Stimulated activated CD4-positive, alpha-beta T cell treated with anti-CD3 and anti-CD28 coated beads, Interleukin-4, amount 100 ng/mL, for 24 hours (primary cell): ENCODE measurements around the gene ABHD17C.
"Not testable (repeated sequence)": the region's sequence is repeated elsewhere in the genome, so short reads cannot be mapped to it uniquely, and the experiment has no call there.

Experiments
- DNase-seq: peaks from one replicate; pipeline ENCODE4 v3.0.0-alpha.2; 2020

Gene ABHD17C

DNA sequence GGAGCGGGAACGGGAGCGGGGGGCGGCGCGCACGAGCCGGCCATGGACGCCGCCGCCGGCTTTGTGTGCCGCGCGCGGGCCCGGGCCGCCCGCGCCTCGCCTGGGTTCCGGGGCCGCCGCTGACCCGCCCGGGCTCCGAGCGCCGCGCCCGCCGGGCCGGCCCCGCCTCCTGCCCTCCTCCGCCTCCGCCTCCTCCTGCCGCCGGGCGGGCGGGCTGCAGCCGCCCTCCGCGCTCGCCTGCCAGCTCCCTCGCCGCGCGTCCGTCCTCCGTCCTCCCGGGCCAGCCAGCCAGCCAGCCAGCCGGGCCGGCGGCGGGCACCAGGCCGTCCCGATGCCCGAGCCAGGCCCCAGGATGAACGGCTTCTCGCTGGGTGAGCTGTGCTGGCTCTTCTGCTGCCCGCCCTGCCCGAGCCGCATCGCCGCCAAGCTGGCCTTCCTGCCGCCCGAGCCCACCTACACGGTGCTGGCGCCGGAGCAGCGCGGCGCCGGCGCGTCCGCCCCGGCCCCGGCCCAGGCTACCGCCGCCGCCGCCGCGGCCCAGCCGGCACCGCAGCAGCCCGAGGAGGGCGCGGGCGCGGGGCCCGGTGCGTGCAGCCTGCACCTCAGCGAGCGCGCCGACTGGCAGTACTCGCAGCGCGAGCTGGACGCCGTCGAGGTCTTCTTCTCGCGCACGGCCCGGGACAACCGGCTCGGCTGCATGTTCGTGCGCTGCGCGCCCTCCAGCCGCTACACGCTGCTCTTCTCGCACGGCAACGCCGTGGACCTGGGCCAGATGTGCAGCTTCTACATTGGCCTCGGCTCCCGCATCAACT is at the start of gene ABHD17C:
Gene ABHD17C (plus strand): TSS at position 212 of the 812 bp plus-strand sequence. CDS start 120 bp downstream, at position 332.
- DNase-seq, result peak; percentile 35

DNA sequence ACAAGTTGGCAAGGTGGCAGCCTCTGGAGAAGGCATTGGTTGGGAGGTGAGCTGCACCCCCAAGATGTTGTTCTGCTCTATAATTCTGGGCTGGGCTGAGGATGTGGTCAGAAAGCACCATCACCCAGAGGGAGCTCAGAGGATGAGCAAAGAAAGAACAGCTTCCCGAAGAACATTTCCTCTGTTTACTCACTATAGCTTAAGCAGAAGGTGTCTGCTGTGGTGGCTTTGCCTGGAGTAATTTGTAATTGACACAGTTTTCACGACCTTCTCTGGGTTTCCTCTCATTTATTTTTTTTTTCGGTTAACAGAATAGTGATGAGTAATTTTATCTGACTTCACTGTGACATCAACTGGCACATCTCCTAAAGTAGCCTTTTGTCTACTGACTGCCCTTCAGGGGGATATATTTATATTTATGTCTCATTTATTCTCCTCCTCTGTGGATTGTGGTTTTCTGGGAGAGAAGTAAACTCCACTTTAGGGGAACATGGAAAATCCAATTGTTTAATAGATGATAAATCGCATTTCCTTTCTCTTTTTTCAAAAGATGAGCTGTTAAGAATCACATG is 49.5 kb upstream of the ABHD17C start:
- no peak for DNase-seq

DNA sequence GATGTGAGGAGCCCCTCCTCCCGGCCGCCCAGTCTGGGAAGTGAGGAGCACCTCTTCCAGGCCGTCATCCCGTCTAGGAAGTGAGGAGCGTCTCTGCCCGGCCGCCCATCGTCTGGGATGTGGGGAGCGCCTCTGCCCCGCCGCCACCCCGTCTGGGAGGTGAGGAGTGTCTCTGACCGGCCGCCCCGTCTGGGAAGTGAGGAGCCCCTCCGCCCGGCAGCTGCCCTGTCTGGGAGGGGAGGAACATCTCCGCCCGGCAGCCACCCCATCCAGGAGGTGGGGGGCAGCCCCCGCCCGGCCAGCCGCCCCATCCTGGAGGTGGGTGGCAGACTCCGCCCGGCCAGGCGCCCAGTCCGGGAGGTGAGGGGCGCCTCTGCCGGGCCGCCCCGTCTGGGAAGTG is 47.7 kb upstream of the ABHD17C start:
- not testable (repeated sequence) for DNase-seq

DNA sequence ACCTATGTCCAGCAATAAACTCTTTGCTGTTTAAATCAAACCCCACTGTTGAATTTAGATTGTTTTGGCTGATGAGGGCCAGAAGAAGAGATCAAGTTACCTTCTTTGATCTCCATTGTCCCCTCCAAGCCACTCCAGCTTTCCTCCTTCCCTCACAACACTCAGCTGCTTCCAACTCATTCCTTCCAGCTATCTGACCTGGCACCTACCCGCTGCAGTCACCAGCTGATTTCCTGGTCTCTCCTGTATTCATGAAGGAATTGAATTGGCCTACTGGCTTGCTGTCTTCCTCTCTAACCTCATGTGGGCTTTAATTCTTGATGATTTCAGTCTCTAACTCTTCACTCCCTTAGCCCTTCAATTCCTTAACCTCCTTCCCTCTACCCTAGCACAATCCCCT is 40.8 kb upstream of the ABHD17C start:
- no peak for DNase-seq

DNA sequence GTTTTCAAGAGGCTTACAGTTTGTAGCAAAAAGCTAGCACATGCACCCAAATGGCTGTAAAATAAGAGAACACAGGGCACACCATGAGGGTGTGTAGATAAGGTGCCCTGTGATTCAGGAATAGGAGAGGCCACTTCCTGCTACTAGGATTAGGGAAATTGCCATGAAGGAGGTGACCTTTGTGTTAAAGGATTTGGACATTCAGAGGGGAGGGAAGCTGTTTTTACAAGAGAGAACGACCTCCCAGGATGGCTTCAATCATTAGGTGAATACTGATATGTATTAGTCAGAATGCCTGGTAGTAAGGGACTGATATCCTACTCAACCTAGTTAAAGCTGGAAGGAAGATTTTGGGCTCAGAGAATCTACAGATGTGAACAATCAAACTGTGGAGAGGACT is 35.7 kb upstream of the ABHD17C start:
- no peak for DNase-seq

DNA sequence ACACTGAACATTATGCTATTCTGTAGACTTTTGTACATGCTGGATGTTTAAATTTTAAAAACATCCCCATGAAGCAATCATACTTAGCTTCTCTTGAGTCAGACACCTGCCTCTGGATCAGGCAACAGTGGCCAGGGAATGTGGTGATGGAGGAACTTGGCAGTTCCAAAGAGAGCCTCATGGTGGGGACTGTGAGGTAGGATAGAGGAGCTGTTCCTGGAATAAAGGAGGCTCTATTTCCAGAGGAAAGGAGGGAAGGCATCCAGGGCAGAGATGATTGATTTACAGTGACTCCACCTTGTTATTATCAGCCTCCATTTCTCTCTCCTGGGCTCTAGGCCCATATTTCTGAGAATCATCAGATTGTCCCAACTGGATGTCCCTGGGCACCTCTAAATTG is 35.0 kb upstream of the ABHD17C start:
- no peak for DNase-seq

DNA sequence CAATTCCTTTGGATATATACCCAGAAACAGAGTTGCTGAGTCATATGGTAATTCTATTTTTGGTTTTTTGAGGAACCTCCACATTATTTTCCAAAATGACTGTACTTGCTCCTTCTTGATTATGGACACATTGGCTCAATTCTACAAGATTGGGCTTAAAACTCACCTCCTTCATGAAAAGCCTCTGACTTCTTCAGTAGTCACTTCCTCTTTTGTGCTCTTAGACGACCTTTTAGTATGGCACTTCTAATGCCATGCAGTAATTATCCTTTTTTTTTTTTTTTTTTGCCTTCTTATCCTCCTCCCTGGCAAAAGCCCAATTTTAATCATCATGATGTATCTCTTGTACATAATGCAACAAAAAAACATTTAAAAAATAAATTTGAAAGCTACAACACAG is 33.0 kb upstream of the ABHD17C start:
- no peak for DNase-seq

DNA sequence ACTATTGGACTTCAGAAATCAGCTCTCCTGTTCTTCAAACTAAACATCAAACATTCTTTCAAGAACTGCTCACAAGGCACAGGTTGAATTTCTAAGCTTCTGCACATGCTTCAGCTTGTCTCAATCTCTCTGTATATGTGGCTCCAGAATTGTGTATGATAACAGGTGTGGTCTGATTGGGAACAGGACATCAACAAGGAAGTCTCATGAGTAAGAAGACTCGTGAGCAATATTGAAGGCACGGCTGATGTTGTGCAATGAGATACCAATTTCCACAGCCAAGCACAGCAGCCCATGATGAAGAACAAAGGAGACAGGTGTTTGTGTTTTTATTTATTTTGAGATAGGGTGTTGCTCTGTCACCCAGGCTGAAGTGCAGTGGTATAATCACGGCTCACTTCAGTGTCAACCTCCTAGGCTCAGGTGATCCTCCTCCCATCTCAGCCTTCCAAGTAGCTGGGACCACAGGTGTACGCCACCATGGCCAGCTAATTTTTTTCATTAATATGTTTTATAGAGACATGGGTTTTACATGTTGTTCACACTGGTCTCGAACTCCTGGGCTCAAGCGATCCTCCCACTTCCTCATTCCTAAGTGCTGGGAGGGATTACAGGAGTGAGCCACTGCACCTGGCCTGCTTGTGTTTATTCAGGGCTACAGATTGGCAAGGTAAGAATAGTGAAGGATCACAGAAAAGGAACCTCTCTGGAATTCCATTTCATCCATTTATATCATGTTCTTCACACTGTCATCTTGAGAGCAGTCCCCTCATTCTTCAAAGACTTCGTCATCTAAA is 32.2 kb upstream of the ABHD17C start:
- no peak for DNase-seq

DNA sequence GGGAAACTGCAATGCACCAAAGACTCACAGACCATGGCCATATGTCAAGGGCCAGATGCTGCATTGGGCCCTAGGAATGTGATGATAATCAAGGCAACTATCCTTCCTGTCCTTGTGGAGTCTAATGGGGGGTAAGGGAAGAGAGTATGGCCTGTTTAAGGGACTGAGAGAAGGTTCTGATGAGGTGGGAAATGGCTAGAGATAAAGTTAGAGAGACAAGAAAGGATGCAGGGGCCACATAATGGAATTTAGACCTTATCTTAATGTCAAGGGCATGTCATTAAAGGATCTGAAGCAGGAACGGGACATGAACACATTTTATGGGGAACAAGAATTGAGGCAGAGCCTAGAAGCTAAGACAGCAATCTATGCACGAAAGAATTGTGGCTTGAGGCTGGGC is 30.0 kb upstream of the ABHD17C start:
- DNase-seq, result no peak

DNA sequence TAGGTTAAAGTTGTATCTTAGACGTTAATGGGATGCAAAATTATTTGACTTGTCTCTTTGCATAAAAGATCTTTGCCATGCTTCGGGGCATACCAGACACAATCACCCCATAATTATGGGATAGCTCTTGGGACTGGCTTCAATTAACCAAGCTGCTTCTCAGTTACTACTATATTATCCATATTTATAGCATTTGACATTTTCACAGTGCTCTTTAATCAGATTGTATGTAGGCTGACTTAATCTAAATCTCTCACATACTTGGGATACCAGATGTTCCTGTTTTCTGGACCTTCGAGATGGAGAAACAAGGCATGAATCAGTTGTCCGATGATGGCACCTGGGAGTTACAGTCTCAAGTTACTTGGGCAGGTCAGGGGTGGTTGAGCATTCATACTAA is 27.2 kb upstream of the ABHD17C start:
- no peak for DNase-seq

DNA sequence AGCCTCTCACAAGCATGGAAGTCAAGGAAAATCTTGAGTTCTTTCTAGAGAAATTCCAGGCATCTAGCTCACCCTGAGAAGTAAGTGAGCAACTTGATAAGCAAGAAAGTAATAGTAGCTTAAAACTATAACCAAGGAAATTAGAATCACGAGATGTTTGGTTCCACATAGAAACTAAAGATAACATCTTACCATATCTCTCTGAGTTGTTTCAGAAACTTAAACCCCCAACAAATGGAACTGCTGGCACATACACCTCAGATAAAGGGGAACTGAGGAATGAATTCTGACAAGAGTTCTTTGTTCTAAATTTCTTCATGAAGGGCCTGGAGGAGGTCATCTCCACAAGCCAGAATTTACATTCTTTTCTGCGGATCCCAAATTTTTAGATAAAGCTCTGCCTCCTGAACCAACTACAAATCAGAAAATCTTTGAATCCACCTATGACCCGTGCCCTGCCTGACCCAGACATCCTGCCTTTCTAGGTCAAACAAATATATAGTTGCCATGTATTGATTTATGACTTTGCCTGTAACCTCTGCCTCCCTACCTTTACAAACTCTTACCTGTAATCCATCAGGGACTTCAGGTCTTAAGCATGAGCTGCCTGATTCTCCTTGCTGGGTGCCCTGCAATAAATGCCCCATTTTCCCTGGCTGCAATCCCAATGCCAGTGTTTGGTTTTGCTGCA is 26.4 kb upstream of the ABHD17C start:
- DNase-seq, result no peak

DNA sequence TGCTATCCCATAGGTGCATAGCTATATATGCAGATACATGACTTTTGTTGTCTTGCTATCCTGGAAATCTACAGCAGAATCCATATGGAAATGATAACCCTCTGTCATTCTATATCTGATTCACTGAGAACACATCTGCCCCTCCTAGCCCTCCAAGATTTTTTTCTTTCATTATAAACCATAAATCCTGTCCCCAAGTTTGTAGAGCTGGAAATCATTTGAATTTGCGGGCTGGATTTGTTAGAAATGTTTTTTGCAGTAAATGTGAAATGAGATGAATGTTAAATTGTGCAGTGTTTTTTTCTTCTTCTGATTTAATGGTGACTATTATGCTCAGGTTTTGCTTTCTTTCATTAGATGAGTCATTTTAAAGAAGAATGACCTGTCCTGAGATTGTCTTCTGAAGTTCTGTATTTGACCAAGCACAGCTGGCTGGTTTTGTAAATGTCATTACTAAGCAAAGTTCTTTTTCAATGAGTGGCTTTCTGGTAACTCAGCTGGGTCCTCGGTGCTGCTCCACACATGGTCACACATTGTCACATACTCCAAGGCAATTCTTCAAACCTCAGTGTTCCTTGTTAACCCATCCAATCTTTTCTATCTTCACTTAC is 25.3 kb upstream of the ABHD17C start:
- DNase-seq, result no peak

DNA sequence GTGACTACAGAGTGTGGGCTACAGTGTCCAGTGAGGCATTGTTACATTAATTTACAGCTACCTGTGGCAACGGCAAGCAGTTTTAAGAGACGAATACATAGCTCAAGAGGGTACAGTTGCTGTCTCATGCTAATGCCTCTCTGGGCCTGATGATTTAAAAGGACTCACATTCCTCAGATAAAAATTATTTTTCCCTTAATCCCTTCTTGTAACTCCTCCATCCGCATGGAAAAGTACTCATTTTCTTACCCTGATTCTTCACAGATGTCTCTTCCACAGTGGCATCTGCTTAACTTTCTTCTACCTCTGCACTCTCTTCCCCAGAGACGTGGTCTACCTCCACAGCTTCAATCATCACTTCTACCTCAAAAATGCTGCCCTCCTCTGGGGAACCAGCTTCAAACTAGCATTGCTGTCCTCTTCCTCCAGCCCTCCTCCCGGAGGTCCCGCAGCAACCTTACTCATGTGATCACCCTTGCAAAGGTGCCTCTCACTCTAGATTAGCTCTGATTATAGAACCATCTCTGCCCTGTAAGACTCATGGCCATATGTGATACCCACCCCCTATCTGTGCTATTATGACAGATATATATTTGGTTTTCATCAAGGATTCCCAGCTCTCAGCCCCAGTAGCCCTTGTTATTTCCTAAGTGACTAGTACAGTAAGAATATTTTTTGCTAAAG is 21.4 kb upstream of the ABHD17C start:
- no peak for DNase-seq

DNA sequence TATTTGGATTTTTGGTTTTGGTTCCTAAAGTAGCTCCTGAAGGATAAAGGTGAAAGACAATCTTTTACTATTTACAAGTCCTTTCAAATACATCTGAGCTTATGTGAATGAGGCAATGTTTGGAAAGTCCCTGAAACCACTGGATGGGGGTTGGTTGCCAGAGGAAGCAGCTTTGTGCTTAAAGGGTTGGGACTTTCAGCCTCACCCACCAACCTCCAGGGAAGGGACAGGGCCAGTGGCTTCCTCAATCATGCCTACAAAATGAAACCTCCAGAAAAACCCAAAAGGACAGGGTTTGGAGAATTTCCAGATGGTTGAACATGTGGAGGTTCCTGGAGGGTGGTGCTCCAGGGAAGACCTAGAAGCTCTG is 20.9 kb upstream of the ABHD17C start:
- no peak for DNase-seq

DNA sequence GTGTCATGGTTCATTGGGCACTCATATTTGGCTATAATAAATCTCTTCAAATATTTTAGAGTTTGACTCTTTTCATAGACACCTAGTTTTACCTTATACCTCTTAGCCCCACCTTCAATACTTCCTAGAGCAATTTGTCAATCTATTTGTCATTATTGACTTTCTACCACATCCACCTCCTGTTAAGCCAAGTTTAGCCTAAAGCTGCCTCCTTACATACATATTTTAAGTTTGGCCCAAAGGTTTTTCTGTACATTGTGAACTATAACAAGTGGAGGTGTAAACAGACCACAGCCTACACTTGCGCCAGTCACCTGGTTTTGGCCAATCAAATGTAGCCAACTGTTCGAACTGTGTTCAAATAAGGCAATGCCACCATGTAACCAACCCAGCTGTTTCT is 18.1 kb upstream of the ABHD17C start:
- no peak for DNase-seq

DNA sequence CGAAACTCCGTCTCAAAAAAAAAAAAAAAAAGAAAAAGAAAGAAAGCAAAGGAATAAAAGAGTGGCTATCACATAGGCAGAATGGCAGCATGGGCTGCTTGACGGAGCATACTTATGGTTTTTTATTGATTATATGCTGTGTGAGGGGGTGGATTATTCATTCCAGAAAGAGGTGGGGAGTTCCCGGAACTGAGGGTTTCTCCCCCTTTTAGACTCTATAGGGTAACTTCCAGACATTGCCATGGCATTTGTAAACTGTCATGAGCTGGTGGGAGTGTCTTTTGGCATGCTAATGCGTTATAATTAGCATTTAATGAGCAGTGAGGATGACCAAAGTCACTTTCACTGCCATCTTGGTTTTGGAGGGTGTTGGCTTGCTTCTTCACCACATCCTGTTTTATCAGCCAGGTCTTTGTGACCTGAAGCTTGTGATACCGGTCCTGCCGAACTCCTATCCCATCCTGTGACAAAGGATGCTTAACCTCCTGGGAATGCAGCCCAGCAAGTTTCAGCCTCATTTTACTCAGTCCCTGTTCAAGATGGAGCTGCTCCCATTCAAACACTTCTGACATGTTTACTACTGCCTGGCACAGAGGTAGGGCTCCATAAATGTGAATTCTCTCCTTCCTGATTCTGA is 15.8 kb upstream of the ABHD17C start:
- DNase-seq, result no peak

DNA sequence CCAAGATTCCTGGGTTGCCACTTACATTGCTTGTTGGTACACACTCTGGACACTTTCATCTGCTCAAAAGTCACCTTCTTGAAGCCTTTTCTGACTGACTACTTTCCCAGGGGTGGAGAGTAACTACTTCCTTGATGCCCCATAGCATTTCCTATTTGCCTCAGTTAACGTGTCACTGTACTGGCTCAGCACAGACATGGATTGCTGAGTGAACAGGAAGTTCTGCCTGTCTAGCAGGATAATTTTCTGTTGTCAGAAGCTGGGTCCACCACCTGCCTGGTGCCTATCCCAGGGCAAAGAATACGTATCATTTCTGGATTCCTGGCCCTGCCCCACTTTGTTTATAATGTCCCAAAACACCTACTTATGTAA is 15.3 kb upstream of the ABHD17C start:
- no peak for DNase-seq

DNA sequence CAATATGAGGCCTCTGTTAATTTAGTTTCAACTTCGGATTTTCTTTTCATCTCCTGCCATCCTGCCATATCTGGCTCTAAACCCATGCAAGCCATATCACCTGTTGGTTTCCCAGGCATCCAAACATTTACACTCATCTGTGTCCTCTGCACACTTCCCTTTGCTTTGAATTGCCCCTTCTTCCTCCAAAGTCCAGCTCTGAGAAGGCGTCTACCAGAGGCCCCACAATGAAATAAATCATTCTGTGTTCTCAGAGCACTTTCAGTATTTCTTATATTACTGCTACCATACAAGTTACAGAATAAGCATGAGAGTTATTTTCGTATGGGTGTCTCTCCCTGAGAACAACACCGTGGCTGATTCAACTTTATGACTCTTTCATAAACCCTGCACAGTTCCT is 12.9 kb upstream of the ABHD17C start:
- DNase-seq, result no peak

DNA sequence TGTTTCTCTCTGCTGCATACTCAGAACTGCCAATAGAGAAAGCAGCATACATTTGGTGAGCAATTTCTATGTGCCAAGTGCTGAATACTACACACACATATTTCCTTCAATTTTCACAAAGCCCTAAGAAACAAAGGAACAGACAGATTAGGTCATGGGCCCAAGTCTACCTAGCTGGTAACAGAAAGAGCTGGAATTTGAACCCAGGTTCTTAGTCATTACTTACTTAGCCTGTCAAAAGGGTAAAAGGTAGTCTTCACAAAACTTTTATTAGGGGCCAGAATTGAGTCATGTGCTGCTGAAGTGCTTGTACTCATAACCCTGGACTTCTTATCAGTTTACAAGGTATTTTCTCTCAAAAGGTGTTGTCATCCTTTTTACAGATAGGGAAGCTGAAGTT is 10.4 kb upstream of the ABHD17C start:
- DNase-seq, result no peak

DNA sequence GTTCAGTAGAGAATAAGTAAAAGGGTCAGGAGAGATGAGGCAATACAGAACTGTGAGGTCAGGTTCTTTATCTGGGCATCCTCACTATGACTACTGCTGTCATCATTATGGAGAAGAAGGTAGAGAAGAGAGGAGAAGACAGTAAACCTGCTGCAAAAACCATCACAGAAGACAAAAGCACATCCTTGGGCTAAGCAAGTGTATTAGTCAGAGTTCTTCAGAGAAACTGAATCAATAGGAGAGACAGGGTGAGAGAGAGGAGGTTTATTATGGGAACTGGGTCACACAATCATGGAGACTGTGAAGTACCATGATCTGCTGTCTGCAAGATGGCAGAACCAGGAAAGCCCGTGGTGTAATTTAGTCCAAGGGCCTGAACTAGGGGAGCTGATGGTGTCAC is 9.5 kb upstream of the ABHD17C start:
- no peak for DNase-seq

DNA sequence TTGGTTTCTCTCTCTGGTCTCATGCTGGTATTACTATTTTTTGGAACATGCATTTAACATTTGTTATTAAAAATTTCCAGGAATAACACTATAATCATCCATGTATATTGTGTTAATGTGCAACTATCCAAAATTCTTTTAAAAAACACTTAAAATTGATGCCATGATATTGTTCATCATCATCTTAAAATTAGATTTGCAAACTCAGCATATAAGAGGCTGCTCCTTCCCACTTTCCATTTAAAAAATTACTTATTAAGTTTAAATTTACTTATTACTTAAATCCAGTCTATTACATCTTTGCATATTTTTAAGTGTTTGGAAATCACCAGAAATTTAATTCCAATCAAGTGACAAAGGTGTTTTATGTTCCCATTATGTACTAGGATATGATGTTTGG is 5.8 kb upstream of the ABHD17C start:
- no peak for DNase-seq

DNA sequence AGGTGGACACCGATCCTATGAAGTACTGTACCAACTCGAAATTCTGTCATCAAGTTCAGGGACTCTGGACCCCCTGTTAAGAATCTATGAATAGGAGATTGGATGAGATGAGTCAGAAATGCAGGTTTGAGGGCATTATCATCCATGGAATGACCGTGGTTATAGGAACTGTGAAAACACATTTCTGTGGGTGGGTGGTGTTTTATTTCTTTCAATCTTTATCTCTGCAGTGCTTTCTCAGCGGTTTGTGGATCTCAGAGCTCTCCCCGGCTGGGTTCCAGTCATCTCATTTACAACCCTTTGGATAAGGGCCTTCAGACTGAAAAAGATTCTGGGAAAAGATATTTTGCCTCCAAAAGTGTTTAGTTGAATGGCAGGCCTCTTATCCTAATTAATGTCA is 5.4 kb upstream of the ABHD17C start:
- no peak for DNase-seq
